Measurements from ENCODE around the gene AP5M1.
"Not testable (repeated sequence)": the region's sequence is repeated elsewhere in the genome, so short reads cannot be mapped to it uniquely, and the experiment has no call there.

The AP5M1 gene

GRCh38 chr14:57258221-57258620 lies 10.6 kb upstream of the AP5M1 start:
- H3K36me3 ChIP-seq (ENCODE audit: insufficient read depth, low read depth, low read length); H3K9me3 ChIP-seq (ENCODE audit: insufficient read depth, low read depth, low read length); H3K27ac ChIP-seq (ENCODE audit: low read length); H3K27me3 ChIP-seq (ENCODE audit: insufficient read depth, low read length); H3K4me1 ChIP-seq (ENCODE audit: insufficient read depth, low read length); H3K9ac ChIP-seq (ENCODE audit: low read depth, low read length); H3K4me3 ChIP-seq (ENCODE audit: low read length): not testable (repeated sequence)

- H3K27ac ChIP-seq (ENCODE audit: low read length) = no peak overlapping the region
- peaks cover 7% of the 10 kb centered on the region; the same call in 1 of the 2 replicates for H3K36me3 ChIP-seq (ENCODE audit: insufficient read depth, low read depth, low read length)
- H3K4me3 ChIP-seq (ENCODE audit: low read length) = no peak overlapping the region
- H3K4me1 ChIP-seq (ENCODE audit: insufficient read depth, low read length) = peaks cover 5% of the 10 kb centered on the region; the same call in 1 of the 2 replicates
- H3K27me3 ChIP-seq (ENCODE audit: insufficient read depth, low read length) = no peaks in the 10 kb centered on the region
- H3K9ac ChIP-seq (ENCODE audit: low read depth, low read length) = no peak overlapping the region
- no peaks in the 10 kb centered on the region for H3K9me3 ChIP-seq (ENCODE audit: insufficient read depth, low read depth, low read length)
Observed at GRCh38 chr14:57259672-57260071, 9.1 kb upstream of the AP5M1 start.

GRCh38 chr14:57261604-57262003 lies 7.2 kb upstream of the AP5M1 start:
- Histone ChIP-seq H3K27ac (ENCODE audit: low read length) (peak overlapping the region; percentile 28), H3K36me3 (ENCODE audit: insufficient read depth, low read depth, low read length) (peaks cover 5% of the 10 kb centered on the region; the same call in 1 of the 2 replicates), H3K27me3 (ENCODE audit: insufficient read depth, low read length) (no peaks in the 10 kb centered on the region), H3K9me3 (ENCODE audit: insufficient read depth, low read depth, low read length) (no peaks in the 10 kb centered on the region), H3K4me3 (ENCODE audit: low read length) (no peak overlapping the region), H3K4me1 (ENCODE audit: insufficient read depth, low read length) (peaks cover 16% of the 10 kb centered on the region; the same call in 1 of the 2 replicates), H3K9ac (ENCODE audit: low read depth, low read length) (no peak overlapping the region)

GRCh38 chr14:57262117-57262516 lies 6.7 kb upstream of the AP5M1 start:
- Histone ChIP-seq H3K36me3 (ENCODE audit: insufficient read depth, low read depth, low read length) (no peaks in the 10 kb centered on the region), H3K9me3 (ENCODE audit: insufficient read depth, low read depth, low read length) (no peaks in the 10 kb centered on the region), H3K27me3 (ENCODE audit: insufficient read depth, low read length) (no peaks in the 10 kb centered on the region), H3K27ac (ENCODE audit: low read length) (no peak overlapping the region), H3K4me3 (ENCODE audit: low read length) (no peak overlapping the region), H3K4me1 (ENCODE audit: insufficient read depth, low read length) (peaks cover 20% of the 10 kb centered on the region; the same call in 1 of the 2 replicates), H3K9ac (ENCODE audit: low read depth, low read length) (no peak overlapping the region)

- Histone ChIP-seq H3K9ac (ENCODE audit: low read depth, low read length) (no peak overlapping the region), H3K9me3 (ENCODE audit: insufficient read depth, low read depth, low read length) (no peaks in the 10 kb centered on the region), H3K27ac (ENCODE audit: low read length) (no peak overlapping the region), H3K4me3 (ENCODE audit: low read length) (0 out of 2 replicates have a peak overlapping the region, but pooled peaks have one; percentile 0), H3K36me3 (ENCODE audit: insufficient read depth, low read depth, low read length) (no peaks in the 10 kb centered on the region), H3K4me1 (ENCODE audit: insufficient read depth, low read length) (peaks cover 27% of the 10 kb centered on the region), H3K27me3 (ENCODE audit: insufficient read depth, low read length) (no peaks in the 10 kb centered on the region)
Observed at GRCh38 chr14:57266065-57266464, 2.7 kb upstream of the AP5M1 start.

- Histone ChIP-seq H3K9ac (ENCODE audit: low read depth, low read length) (no peak overlapping the region), H3K9me3 (ENCODE audit: insufficient read depth, low read depth, low read length) (no peaks in the 10 kb centered on the region), H3K4me1 (ENCODE audit: insufficient read depth, low read length) (peaks cover 7% of the 10 kb centered on the region), H3K27me3 (ENCODE audit: insufficient read depth, low read length) (no peaks in the 10 kb centered on the region), H3K4me3 (ENCODE audit: low read length) (no peak overlapping the region), H3K27ac (ENCODE audit: low read length) (no peak overlapping the region), H3K36me3 (ENCODE audit: insufficient read depth, low read depth, low read length) (peaks cover 34% of the 10 kb centered on the region)
Observed at GRCh38 chr14:57273236-57273635, 4.5 kb downstream of the AP5M1 start.

- H3K36me3 ChIP-seq (ENCODE audit: insufficient read depth, low read depth, low read length) = peaks cover 38% of the 10 kb centered on the region
- H3K27me3 ChIP-seq (ENCODE audit: insufficient read depth, low read length) = no peaks in the 10 kb centered on the region
- no peak overlapping the region for H3K4me3 ChIP-seq (ENCODE audit: low read length)
- H3K9me3 ChIP-seq (ENCODE audit: insufficient read depth, low read depth, low read length) = no peaks in the 10 kb centered on the region
- H3K27ac ChIP-seq (ENCODE audit: low read length) = no peak overlapping the region
- no peak overlapping the region for H3K9ac ChIP-seq (ENCODE audit: low read depth, low read length)
- peaks cover 7% of the 10 kb centered on the region for H3K4me1 ChIP-seq (ENCODE audit: insufficient read depth, low read length)
Observed at GRCh38 chr14:57274551-57274950, 5.8 kb downstream of the AP5M1 start.

GRCh38 chr14:57275023-57275664 lies 6.4 kb downstream of the AP5M1 start:
- Histone ChIP-seq H3K27me3 (ENCODE audit: insufficient read depth, low read length) (no peaks in the 10 kb centered on the region), H3K4me3 (ENCODE audit: low read length) (no peak overlapping the region), H3K4me1 (ENCODE audit: insufficient read depth, low read length) (peaks cover 7% of the 10 kb centered on the region), H3K36me3 (ENCODE audit: insufficient read depth, low read depth, low read length) (peaks cover 43% of the 10 kb centered on the region), H3K9me3 (ENCODE audit: insufficient read depth, low read depth, low read length) (no peaks in the 10 kb centered on the region), H3K9ac (ENCODE audit: low read depth, low read length) (no peak overlapping the region), H3K27ac (ENCODE audit: low read length) (no peak overlapping the region)

GRCh38 chr14:57277062-57277461 lies 8.3 kb downstream of the AP5M1 start:
- no peaks in the 10 kb centered on the region for H3K4me1 ChIP-seq (ENCODE audit: insufficient read depth, low read length)

GRCh38 chr14:57287745-57288144 lies 19.0 kb downstream of the AP5M1 start:
- Histone ChIP-seq H3K36me3 (ENCODE audit: insufficient read depth, low read depth, low read length) (peaks cover 75% of the 10 kb centered on the region), H3K4me1 (ENCODE audit: insufficient read depth, low read length) (no peaks in the 10 kb centered on the region), H3K9ac (ENCODE audit: low read depth, low read length) (no peak overlapping the region), H3K4me3 (ENCODE audit: low read length) (no peak overlapping the region), H3K27me3 (ENCODE audit: insufficient read depth, low read length) (no peaks in the 10 kb centered on the region), H3K9me3 (ENCODE audit: insufficient read depth, low read depth, low read length) (no peaks in the 10 kb centered on the region), H3K27ac (ENCODE audit: low read length) (no peak overlapping the region)

More at GRCh38 chr14:57277062-57277461, 8.3 kb downstream of the AP5M1 start:
- Histone ChIP-seq H3K4me3 (ENCODE audit: low read length) (no peak overlapping the region), H3K27ac (ENCODE audit: low read length) (no peak overlapping the region), H3K9ac (ENCODE audit: low read depth, low read length) (no peak overlapping the region), H3K36me3 (ENCODE audit: insufficient read depth, low read depth, low read length) (peaks cover 58% of the 10 kb centered on the region), H3K9me3 (ENCODE audit: insufficient read depth, low read depth, low read length) (no peaks in the 10 kb centered on the region), H3K27me3 (ENCODE audit: insufficient read depth, low read length) (no peaks in the 10 kb centered on the region)

- Histone ChIP-seq H3K9me3 (ENCODE audit: insufficient read depth, low read depth, low read length) (no peaks in the 10 kb centered on the region), H3K36me3 (ENCODE audit: insufficient read depth, low read depth, low read length) (peaks cover 46% of the 10 kb centered on the region), H3K4me1 (ENCODE audit: insufficient read depth, low read length) (peaks cover 5% of the 10 kb centered on the region; the same call in 1 of the 2 replicates), H3K27me3 (ENCODE audit: insufficient read depth, low read length) (no peaks in the 10 kb centered on the region), H3K4me3 (ENCODE audit: low read length) (no peak overlapping the region), H3K27ac (ENCODE audit: low read length) (no peak overlapping the region), H3K9ac (ENCODE audit: low read depth, low read length) (no peak overlapping the region)
Observed at GRCh38 chr14:57290751-57291150, 22.0 kb downstream of the AP5M1 start.

Measured in iPS-20b (cell line).